HepG2 (cell line): ENCODE results near the gene MYO10. TPM values are rescaled to one million over a fixed set of nuclear protein-coding genes. Genes with fewer than 3 reads are reported as not detected.
A peak's percentile ranks its signal among the peaks of the same experiment; 100 is the strongest.

ENCODE experiments used
- ATM ChIP-seq: fragments of 450-650 bp; IDR thresholded peaks from 2 replicates; pipeline ENCODE4 v1.7.1; 2017; ENCODE audit warnings: mild to moderate bottlenecking, borderline replicate concordance
- CBX1 ChIP-seq: IDR thresholded peaks from one replicate; pipeline ENCODE4 v1.6.1; 2016; ENCODE audit warnings: antibody characterized with exemption, low read depth
- CBX2 ChIP-seq, 2 experiments: fragments of 200-600 bp in 1 of 2; sonication (generic); formaldehyde crosslinking in 1 of 2; IDR thresholded peaks; 2 replicates each; pipeline versions ENCODE4 v1.7.0 to v1.8.1; 2018 to 2022; ENCODE audit warnings: low read depth in 2 of 2, low read length in 1 of 2, mild to moderate bottlenecking in 1 of 2, missing genetic modification reagents in 1 of 2
- DNMT3B ChIP-seq: conservative IDR thresholded peaks from 2 replicates; pipeline ENCODE4 v1.6.1; 2016; ENCODE audit warnings: missing biosample characterization, control low read depth
- FOXA3 ChIP-seq: IDR thresholded peaks from 2 replicates; pipeline ENCODE4 v1.6.1; 2016; ENCODE audit warnings: missing genetic modification reagents, missing compliant biosample characterization
- HOXA5 ChIP-seq: sonication (generic); formaldehyde crosslinking; IDR thresholded peaks from 2 replicates; pipeline ENCODE4 v1.4.0; 2020; ENCODE audit warnings: missing genetic modification reagents
- IKZF5 ChIP-seq: IDR thresholded peaks from 2 replicates; pipeline ENCODE4 v1.6.1; 2018; ENCODE audit warnings: missing genetic modification reagents, mild to moderate bottlenecking, missing compliant biosample characterization
- KAT7 ChIP-seq: IDR thresholded peaks from 2 replicates; pipeline ENCODE4 v1.6.1; 2018; ENCODE audit warnings: borderline replicate concordance, missing compliant biosample characterization
- RCOR2 ChIP-seq: IDR thresholded peaks from 2 replicates; pipeline ENCODE4 v1.6.1; 2016; ENCODE audit warnings: missing biosample characterization, missing genetic modification reagents
- SNAPC5 ChIP-seq: sonication (generic); formaldehyde crosslinking; IDR thresholded peaks from 2 replicates; pipeline ENCODE4 v1.8.1; 2023; ENCODE audit warnings: mild to moderate bottlenecking, missing genetic modification reagents, borderline replicate concordance
- ZNF326 ChIP-seq: sonication (generic); formaldehyde crosslinking; IDR thresholded peaks from 2 replicates; pipeline ENCODE4 v1.4.0; 2020; ENCODE audit warnings: missing genetic modification reagents, borderline replicate concordance
- ZNF34 ChIP-seq: sonication (generic); formaldehyde crosslinking; IDR thresholded peaks from 2 replicates; pipeline ENCODE4 v1.4.0; 2020; ENCODE audit warnings: mild to moderate bottlenecking, missing genetic modification reagents, borderline replicate concordance
- ZNF660 ChIP-seq: sonication (generic); formaldehyde crosslinking; IDR thresholded peaks from 2 replicates; pipeline ENCODE4 v1.5.1; 2020; ENCODE audit warnings: mild to moderate bottlenecking, low read depth, missing genetic modification reagents, borderline replicate concordance
- ZNF772 ChIP-seq: sonication (generic); formaldehyde crosslinking; IDR thresholded peaks from 2 replicates; pipeline ENCODE4 v1.5.0; 2020; ENCODE audit warnings: mild to moderate bottlenecking, missing genetic modification reagents
- polyA plus RNA-seq, 8 experiments: library from polyadenylated mRNA; depleted of rRNA in 3 of 8; stranded (reverse) in 7 of 8; unstranded in 1 of 8; fragments of >200 nt; fragmentation: Illumina TruSeq in 4 of 8; extraction: Trizol in 4 of 8; gene quantifications; 2 replicates each; pipeline versions ENCODE4 v1.2.1 to v1.2.3, GENCODE V29; 2011 to 2016; ENCODE audit warnings: low read depth in 4 of 8, missing spikeins in 1 of 8, mixed read lengths in 1 of 8; ENCODE audit not compliant: insufficient read depth in 1 of 8
- total RNA-seq, 5 experiments: library from RNA; depleted of rRNA; stranded (reverse); fragments of >200 nt; fragmentation: Illumina TruSeq; extraction: Trizol; gene quantifications; 2 replicates each; pipeline ENCODE4 v1.2.3, GENCODE V29; 2016; ENCODE audit warnings: low read depth in 1 of 5
- TF ChIP-seq, protein P1 (sequence below): sonication (generic); formaldehyde crosslinking; IDR thresholded peaks from 2 replicates; pipeline ENCODE4 v1.4.0; 2020; ENCODE audit warnings: mild to moderate bottlenecking, missing genetic modification reagents
- TF ChIP-seq, protein P2 (sequence below): IDR thresholded peaks from 2 replicates; pipeline ENCODE4 v1.6.1; 2016; ENCODE audit warnings: missing compliant biosample characterization, missing genetic modification reagents, borderline replicate concordance
- TF ChIP-seq, protein P3 (sequence below): sonication (generic); formaldehyde crosslinking; IDR thresholded peaks from 2 replicates; pipeline ENCODE4 v1.4.0; 2020; ENCODE audit warnings: missing genetic modification reagents, borderline replicate concordance
- TF ChIP-seq, protein P4 (sequence below): sonication (generic); formaldehyde crosslinking; IDR thresholded peaks from 2 replicates; pipeline ENCODE4 v1.4.0; 2020; ENCODE audit warnings: missing genetic modification reagents, borderline replicate concordance

The MYO10 gene
- total and polyA plus RNA-seq, 2 of the 13 experiments (the other 11 are each of a cell fraction or from before 2014, with no cell fraction given), result 4.5 to 14.0 TPM

DNA sequence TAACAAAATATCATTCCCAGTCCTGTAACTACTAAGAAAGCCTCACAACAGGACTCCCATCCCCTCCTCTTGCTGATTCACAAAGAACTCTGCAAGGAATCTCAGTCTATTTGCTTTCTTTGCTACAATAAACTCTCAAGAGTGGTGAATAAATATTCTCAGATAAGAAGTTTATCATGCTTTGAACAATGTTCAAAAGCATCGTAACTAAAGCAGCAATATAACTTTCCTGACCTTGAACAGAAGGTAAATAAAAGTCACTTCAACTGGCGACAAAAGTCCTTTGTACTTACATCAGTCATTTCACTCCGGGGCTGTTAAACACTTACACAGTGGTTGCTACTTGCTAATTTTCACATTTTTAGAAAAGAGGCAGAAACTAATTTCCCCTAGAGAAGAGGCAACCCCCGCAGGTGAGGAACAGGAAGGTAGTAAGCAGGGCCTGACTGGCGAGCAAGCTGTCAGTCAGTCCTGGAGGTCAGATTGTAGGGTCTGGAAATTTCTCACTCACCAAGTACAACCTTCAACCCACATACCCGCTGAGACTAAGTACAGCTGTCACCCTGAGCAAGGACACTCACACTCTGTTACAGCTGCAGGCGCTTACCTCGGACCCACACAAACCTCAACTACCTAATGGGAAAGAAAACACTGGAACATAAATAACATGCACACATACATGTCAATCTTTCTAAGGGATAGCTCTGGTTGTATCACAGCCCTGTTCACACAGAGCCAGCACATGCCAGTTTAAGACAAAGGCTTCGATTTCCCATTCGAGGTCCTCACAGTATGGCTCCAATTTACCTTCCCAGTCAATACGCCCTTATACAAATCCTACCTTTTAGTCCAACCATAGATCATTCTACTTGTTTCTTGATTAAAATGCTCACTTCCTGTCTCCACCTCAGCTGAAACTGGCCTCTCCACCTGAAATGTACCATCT, 214.7 kb downstream of the MYO10 start (continued):
- TF ChIP-seq, protein P1, sequence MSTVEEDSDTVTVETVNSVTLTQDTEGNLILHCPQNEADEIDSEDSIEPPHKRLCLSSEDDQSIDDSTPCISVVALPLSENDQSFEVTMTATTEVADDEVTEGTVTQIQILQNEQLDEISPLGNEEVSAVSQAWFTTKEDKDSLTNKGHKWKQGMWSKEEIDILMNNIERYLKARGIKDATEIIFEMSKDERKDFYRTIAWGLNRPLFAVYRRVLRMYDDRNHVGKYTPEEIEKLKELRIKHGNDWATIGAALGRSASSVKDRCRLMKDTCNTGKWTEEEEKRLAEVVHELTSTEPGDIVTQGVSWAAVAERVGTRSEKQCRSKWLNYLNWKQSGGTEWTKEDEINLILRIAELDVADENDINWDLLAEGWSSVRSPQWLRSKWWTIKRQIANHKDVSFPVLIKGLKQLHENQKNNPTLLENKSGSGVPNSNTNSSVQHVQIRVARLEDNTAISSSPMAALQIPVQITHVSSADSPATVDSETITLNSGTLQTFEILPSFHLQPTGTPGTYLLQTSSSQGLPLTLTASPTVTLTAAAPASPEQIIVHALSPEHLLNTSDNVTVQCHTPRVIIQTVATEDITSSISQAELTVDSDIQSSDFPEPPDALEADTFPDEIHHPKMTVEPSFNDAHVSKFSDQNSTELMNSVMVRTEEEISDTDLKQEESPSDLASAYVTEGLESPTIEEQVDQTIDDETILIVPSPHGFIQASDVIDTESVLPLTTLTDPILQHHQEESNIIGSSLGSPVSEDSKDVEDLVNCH (CRISPR knock-in tag), result no peak
- no peak for TF ChIP-seq CBX2 (IDR thresholded peaks at IDR 0.05; ENCODE audit: low read depth, low read length)
- no peak for TF ChIP-seq CBX2 (CRISPR knock-in tag; IDR thresholded peaks at IDR 0.05; ENCODE audit: low read depth)
- TF ChIP-seq ATM, result no peak
- no peak for TF ChIP-seq HOXA5
- TF ChIP-seq KAT7 (CRISPR knock-in tag), result no peak
- no peak for TF ChIP-seq SNAPC5 (CRISPR knock-in tag)
- no peak for TF ChIP-seq ZNF34
- no peak for TF ChIP-seq CBX1
- TF ChIP-seq ZNF326 (CRISPR knock-in tag), result no peak
- TF ChIP-seq, protein P2, sequence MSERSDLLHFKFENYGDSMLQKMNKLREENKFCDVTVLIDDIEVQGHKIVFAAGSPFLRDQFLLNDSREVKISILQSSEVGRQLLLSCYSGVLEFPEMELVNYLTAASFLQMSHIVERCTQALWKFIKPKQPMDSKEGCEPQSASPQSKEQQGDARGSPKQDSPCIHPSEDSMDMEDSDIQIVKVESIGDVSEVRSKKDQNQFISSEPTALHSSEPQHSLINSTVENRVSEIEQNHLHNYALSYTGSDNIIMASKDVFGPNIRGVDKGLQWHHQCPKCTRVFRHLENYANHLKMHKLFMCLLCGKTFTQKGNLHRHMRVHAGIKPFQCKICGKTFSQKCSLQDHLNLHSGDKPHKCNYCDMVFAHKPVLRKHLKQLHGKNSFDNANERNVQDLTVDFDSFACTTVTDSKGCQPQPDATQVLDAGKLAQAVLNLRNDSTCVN (CRISPR knock-in tag), result no peak
- TF ChIP-seq ZNF772 (CRISPR knock-in tag), result no peak
- peak; percentile 83 for TF ChIP-seq FOXA3 (CRISPR knock-in tag)
- TF ChIP-seq, protein P3, sequence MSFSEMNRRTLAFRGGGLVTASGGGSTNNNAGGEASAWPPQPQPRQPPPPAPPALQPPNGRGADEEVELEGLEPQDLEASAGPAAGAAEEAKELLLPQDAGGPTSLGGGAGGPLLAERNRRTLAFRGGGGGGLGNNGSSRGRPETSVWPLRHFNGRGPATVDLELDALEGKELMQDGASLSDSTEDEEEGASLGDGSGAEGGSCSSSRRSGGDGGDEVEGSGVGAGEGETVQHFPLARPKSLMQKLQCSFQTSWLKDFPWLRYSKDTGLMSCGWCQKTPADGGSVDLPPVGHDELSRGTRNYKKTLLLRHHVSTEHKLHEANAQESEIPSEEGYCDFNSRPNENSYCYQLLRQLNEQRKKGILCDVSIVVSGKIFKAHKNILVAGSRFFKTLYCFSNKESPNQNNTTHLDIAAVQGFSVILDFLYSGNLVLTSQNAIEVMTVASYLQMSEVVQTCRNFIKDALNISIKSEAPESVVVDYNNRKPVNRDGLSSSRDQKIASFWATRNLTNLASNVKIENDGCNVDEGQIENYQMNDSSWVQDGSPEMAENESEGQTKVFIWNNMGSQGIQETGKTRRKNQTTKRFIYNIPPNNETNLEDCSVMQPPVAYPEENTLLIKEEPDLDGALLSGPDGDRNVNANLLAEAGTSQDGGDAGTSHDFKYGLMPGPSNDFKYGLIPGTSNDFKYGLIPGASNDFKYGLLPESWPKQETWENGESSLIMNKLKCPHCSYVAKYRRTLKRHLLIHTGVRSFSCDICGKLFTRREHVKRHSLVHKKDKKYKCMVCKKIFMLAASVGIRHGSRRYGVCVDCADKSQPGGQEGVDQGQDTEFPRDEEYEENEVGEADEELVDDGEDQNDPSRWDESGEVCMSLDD, result no peak
- TF ChIP-seq RCOR2 (CRISPR knock-in tag), result peak; percentile 66; the same call in 1 of the 2 replicates
- TF ChIP-seq ZNF660 (CRISPR knock-in tag), result no peak
- TF ChIP-seq IKZF5 (CRISPR knock-in tag), result peak; percentile 99
- TF ChIP-seq DNMT3B (CRISPR knock-in tag), result no peak
- TF ChIP-seq, protein P4, sequence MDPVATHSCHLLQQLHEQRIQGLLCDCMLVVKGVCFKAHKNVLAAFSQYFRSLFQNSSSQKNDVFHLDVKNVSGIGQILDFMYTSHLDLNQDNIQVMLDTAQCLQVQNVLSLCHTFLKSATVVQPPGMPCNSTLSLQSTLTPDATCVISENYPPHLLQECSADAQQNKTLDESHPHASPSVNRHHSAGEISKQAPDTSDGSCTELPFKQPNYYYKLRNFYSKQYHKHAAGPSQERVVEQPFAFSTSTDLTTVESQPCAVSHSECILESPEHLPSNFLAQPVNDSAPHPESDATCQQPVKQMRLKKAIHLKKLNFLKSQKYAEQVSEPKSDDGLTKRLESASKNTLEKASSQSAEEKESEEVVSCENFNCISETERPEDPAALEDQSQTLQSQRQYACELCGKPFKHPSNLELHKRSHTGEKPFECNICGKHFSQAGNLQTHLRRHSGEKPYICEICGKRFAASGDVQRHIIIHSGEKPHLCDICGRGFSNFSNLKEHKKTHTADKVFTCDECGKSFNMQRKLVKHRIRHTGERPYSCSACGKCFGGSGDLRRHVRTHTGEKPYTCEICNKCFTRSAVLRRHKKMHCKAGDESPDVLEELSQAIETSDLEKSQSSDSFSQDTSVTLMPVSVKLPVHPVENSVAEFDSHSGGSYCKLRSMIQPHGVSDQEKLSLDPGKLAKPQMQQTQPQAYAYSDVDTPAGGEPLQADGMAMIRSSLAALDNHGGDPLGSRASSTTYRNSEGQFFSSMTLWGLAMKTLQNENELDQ (CRISPR knock-in tag), result no peak
